ENCODE results near the gene DNAI1. TPM values are rescaled to one million over a fixed set of nuclear protein-coding genes. Genes with fewer than 3 reads are reported as not detected.

Gene DNAI1
- total RNA-seq, 1 experiment from 2014 or later, result 2.2 TPM

DNA sequence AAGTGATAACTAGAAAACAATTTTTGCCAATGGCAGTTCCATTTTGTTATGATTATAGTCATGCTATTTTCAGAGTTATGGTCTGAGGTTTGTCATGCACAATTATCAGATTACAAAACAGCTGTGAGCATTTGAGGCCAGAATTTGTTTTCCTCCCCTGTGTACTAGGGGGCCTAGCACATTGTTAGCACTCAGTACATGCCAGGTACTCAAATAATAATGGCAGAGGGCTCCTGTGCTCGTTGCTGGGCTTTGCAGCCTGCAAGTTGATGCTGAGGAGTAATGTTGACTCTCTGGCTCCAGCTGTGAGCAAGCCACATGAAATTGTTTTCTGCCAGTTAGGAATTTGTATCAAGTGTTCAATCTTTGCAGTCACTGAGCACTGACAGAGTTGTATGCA, 6.9 kb downstream of the DNAI1 start:
- Histone ChIP-seq H3K36me3 (ENCODE audit: control insufficient read depth, insufficient read depth, low read length) (no peaks in the 10 kb centered on the region), H3K27ac (ENCODE audit: low read length) (no peak overlapping the region), H3K4me3 (ENCODE audit: low read depth in 2 of 2, low read length in 2 of 2) (no peak overlapping the region), H3K27me3 (ENCODE audit: control insufficient read depth, insufficient read depth, low read length) (no peaks in the 10 kb centered on the region), H3K9me3 (ENCODE audit: control insufficient read depth, insufficient read depth, low read depth, low read length) (no peaks in the 10 kb centered on the region), H3K4me1 (ENCODE audit: control insufficient read depth, insufficient read depth, low read length) (no peaks in the 10 kb centered on the region)
- ATAC-seq (no peak), DNase-seq (ENCODE audit: low read depth, low spot score) (no peak)
- intact Hi-C loops (cut with micrococcal nuclease; ENCODE audit: unreplicated experiment) (loop anchor here (2.0 kb wide), 1 partner anchor 19 kb away; no protein-coding TSS in a partner anchor), in situ Hi-C loops (cut with HindIII; ENCODE audit: low pct_unique_long_range_greater_than_20kb, low sequenced_read_pairs) (no loop called here)
- no TSS peak for BruUV-seq (replicated peaks)
- CTCF ChIA-PET, result interaction anchor here (0.5 kb wide), 1 partner anchor 287 kb away, joined by 4 read pairs; the partner anchor contains the start of gene UBAP1
- POLR2A ChIA-PET, result no interaction called here
- TF ChIP-seq, protein P1, sequence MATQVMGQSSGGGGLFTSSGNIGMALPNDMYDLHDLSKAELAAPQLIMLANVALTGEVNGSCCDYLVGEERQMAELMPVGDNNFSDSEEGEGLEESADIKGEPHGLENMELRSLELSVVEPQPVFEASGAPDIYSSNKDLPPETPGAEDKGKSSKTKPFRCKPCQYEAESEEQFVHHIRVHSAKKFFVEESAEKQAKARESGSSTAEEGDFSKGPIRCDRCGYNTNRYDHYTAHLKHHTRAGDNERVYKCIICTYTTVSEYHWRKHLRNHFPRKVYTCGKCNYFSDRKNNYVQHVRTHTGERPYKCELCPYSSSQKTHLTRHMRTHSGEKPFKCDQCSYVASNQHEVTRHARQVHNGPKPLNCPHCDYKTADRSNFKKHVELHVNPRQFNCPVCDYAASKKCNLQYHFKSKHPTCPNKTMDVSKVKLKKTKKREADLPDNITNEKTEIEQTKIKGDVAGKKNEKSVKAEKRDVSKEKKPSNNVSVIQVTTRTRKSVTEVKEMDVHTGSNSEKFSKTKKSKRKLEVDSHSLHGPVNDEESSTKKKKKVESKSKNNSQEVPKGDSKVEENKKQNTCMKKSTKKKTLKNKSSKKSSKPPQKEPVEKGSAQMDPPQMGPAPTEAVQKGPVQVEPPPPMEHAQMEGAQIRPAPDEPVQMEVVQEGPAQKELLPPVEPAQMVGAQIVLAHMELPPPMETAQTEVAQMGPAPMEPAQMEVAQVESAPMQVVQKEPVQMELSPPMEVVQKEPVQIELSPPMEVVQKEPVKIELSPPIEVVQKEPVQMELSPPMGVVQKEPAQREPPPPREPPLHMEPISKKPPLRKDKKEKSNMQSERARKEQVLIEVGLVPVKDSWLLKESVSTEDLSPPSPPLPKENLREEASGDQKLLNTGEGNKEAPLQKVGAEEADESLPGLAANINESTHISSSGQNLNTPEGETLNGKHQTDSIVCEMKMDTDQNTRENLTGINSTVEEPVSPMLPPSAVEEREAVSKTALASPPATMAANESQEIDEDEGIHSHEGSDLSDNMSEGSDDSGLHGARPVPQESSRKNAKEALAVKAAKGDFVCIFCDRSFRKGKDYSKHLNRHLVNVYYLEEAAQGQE (IDR thresholded peaks at IDR 0.05; ENCODE audit: insufficient read depth in 1 of 2, low read depth in 2 of 2, low read length in 1 of 2), result no peak
- TF ChIP-seq POLR2AphosphoS5 (IDR thresholded peaks at IDR 0.05; ENCODE audit: low read depth, low read length), result no peak

DNA sequence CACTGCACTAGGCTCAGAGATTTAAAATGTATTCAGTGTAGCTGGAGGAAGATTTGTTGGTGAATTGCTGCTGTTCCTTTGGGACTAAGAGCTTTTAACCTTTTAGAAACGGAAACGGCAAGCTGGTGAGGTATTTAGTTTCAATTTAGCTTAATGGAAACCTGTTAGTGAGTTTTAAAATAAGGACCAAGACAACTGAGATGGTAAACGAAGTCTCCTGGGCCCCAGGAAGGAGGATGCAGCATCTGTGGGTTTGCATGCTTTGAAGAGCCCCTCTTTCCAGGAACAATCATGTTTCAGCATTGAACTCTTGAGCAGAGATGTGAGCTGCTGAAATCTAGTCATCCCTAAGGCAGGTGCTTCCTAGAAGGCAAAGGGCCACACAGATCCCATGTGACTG, 16.5 kb downstream of the DNAI1 start:
- TF ChIP-seq, protein P1 (IDR thresholded peaks at IDR 0.05; ENCODE audit: insufficient read depth in 1 of 2, low read depth in 2 of 2, low read length in 1 of 2), result no peak
- TF ChIP-seq, protein P2, sequence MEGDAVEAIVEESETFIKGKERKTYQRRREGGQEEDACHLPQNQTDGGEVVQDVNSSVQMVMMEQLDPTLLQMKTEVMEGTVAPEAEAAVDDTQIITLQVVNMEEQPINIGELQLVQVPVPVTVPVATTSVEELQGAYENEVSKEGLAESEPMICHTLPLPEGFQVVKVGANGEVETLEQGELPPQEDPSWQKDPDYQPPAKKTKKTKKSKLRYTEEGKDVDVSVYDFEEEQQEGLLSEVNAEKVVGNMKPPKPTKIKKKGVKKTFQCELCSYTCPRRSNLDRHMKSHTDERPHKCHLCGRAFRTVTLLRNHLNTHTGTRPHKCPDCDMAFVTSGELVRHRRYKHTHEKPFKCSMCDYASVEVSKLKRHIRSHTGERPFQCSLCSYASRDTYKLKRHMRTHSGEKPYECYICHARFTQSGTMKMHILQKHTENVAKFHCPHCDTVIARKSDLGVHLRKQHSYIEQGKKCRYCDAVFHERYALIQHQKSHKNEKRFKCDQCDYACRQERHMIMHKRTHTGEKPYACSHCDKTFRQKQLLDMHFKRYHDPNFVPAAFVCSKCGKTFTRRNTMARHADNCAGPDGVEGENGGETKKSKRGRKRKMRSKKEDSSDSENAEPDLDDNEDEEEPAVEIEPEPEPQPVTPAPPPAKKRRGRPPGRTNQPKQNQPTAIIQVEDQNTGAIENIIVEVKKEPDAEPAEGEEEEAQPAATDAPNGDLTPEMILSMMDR (IDR thresholded peaks at IDR 0.05), result no peak
- no peak for TF ChIP-seq SIN3A (IDR thresholded peaks at IDR 0.05; ENCODE audit: borderline replicate concordance, insufficient read depth, low read depth, low read length)
- TF ChIP-seq POLR2AphosphoS5 (IDR thresholded peaks at IDR 0.05; ENCODE audit: low read depth, low read length), result no peak
- no peak for TF ChIP-seq TCF7L2 (IDR thresholded peaks at IDR 0.05; ENCODE audit: low read depth, low read length)
- in situ Hi-C loops (cut with HindIII; ENCODE audit: low pct_unique_long_range_greater_than_20kb, low sequenced_read_pairs) (no loop called here), intact Hi-C loops (cut with micrococcal nuclease; ENCODE audit: unreplicated experiment) (no loop called here)
- Histone ChIP-seq H3K9me3 (ENCODE audit: control insufficient read depth, insufficient read depth, low read depth, low read length) (no peaks in the 10 kb centered on the region), H3K4me1 (ENCODE audit: control insufficient read depth, insufficient read depth, low read length) (no peaks in the 10 kb centered on the region), H3K4me3 (ENCODE audit: low read depth in 2 of 2, low read length in 2 of 2) (no peak overlapping the region), H3K36me3 (ENCODE audit: control insufficient read depth, insufficient read depth, low read length) (no peaks in the 10 kb centered on the region), H3K27me3 (ENCODE audit: control insufficient read depth, insufficient read depth, low read length) (no peaks in the 10 kb centered on the region; the same call in 1 of the 2 replicates), H3K27ac (ENCODE audit: low read length) (no peak overlapping the region)
- ChIA-PET CTCF (interaction anchor here (1.1 kb wide), 1 partner anchor 26 kb away, joined by 3 read pairs; no protein-coding TSS in a partner anchor), POLR2A (no interaction called here)
- no peak for DNase-seq (ENCODE audit: low read depth, low spot score)
- BruUV-seq (replicated peaks), result no TSS peak
- ATAC-seq, result no peak
